ENCODE measurements around the gene EZR.

EZR gene

DNA sequence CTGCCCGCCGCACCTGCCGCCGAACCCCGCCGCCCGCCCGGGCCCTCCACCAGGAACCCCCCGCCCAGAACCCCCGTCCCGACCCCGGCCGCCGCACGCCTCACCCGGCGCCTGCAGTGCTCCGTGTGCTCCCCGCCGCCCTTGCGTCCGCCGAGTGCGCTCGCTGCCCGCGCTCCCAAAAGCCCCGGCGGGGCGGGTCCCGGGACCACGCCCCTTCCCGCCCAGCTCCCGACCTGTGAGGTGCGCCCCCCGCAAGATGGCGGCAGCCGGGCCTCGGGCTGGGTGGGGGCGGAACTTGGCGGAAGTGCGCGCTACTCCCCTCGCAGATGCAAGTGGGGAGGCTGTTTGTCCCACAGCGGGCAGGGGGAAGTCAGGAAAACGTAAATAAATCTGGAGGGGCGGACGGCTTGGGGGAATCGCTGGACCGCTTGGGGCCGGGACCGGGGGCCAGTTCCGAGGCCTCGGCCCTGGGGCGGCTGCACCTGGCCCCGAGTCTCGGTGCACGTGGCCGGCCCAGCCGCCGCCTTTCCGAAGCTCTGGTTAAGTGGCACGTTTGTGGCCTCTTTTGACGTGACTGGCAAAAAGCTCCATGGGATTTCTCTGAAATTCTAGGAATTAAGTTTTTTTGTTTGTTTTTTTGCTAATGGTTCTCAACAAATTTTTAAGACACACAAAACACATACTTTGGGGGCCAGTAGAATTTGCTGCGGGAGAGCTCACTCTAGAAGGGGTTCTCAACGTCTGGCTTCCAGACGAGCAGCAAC, at the start of gene EZR:
TSS of gene EZR (minus strand) at position 156 of the 764 bp plus-strand sequence. CDS start 1,275 bp downstream, outside the sequence.
- DNase-seq: peak; percentile 63

DNA sequence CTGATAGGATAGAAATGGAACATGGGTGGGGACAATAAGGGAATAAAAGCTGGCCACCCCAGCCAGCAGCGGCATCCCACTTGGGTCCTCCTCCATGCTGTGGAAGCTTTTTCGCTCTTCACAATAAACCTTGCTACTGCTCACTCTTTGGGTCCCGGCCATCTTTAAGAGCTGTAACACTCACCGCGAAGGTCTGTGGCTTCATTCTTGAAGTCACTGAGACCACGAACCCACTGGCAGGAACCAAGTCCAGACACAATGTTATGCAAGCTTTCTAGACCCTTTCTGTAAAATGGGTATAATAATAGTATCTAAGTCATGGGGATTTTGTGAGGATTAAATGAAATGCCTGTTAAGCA, 48.9 kb upstream of the EZR start:
- DNase-seq: no peak

DNA sequence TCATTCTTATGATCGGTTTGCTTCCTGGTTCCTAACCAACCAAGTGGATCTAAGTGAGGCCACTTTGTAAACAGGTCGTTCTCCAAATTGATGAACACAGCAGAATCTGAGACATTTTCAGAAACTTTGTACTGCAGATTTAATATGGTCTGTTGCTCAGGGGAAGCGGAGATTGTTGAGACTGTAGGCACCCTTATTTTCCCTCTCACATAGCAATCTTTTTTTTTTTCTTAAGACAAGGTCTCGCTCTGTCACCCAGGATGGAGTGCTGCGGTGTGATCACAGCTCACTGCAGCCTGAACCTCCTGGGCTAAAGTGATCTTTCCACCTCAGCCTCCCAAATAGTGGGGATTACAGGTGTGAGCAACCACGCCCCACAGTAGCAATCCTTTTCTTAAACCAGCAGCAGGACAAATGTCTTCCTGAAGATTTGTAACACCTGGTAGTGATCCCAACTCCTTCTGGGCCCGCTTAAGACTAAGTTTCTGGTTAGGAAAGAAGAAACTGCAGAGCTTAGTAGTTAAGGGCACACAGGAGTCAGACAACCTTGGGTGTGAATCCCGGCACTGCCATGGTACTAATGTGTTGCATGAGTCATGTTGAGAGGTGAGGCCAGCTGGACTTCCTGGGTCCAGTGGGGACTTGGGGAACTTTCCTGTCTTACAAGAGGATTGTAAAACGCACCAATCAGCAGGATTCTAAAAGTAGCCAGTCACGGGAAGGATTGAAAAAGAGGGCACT, 48.4 kb upstream of the EZR start:
- no peak for DNase-seq

DNA sequence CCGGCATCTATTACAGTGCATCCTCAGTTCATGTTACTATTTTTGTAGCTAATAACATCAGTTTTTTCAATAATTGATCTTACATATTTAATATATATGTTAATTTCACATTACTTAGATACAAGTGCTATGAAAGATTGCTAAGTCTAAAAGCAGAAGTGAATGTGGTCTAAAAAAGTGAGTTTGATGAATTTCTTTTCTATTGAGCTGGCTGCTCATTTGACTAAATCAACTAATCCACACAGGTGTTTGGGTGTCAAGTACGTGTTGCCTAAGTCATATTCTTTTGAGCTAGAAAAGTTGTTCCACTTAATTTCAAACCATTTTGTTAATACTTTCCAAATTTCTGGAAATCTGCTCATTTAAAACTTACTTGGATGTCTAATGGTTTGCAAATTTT, 46.6 kb upstream of the EZR start:
- no peak for DNase-seq

DNA sequence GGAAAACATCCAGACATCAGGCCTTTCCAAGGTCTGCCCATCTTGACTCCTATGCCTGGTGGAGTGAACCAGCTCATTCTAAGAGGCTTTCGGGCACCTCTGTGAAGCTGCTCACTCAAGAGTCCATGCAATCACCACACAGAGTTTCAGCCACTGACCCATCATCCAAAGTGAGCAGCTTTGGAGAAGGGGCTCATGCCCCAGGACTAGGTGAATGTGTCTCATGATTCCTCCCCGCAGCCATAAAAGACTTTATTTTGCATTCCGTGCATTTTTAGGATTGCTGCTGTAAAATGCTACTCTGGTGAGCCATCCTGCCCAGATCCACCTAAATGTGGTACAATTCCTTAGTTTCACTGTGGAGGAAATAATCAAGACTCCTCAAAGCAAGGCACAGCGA, 44.5 kb upstream of the EZR start:
- DNase-seq: no peak

DNA sequence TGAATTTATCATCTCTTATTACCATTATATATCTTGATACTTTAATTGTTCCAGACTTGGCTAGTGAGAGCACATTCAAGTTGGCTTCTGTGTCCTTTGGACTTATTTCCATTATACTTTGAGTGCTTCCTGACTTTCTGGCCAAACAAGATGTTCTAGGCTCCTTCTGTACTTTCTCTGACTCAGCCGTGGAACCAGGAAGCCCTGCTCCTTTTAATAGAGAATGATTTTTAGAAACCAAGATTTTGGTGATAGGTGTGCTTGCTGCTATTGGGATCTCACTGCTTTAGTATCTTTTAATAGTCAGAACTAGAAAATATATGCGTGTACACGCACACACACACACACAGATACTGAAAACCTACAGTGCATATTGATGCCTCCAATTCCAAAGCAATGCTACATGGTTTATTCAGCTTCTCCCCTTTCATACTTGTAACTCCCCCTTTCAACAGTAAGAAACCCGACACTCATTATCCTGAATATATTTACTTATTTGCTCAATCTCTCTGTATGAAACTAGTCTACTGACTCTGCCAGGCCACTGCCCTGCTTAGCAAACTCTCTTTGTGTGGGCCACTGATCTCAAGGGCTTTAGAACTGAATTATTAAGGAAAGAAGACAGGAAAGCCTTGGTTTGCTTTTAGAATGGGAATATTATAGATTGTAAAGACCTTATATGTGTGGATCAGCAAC, 42.7 kb upstream of the EZR start:
- peak; percentile 57 for DNase-seq

DNA sequence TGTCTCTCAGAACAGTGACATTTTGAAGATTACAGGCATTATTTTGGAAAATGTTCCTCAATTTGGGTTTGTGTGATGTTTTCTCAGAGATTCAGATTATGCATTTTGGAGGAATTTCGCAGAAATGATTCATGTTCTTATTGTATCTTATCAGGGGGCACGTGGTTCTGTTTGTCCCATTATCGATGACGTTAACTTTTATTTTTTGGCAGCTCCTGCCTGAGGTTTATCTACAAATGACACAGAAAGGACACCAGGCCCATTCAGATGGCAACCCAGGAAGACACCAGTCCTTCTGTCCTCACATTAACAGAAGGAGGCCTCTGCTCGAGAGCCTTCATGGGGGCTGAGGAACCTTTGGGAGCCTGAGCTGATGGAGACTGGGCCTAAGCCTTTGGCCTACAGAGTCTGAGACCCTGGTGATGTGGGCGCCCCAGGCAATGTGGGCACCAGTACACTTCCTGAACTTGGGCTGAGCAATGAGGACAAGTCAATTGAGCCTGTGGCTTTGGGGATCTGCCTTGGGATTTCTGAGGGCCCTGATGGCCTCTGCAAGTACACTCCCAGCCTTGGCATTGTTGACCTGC, 41.2 kb upstream of the EZR start:
- DNase-seq: no peak

DNA sequence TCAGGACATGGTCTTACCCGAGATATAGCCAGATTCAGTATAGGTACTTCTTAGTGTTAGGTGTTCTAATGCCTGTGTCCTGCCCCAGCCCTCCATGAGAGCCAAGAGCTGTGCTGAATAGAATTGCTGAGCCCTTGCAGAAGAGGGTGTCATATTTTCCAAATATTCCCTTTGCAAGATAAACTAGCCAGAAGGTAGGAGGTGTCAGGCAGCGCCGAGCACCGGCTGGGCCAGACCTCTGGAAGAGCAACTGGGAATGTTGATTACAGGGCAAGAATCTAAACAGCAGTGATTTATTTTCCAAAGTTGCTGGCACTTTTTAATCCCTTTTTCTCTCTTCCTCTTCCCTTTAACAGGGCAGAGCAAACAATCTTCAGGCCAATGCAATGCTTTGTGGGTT, 37.1 kb upstream of the EZR start:
- DNase-seq: no peak

DNA sequence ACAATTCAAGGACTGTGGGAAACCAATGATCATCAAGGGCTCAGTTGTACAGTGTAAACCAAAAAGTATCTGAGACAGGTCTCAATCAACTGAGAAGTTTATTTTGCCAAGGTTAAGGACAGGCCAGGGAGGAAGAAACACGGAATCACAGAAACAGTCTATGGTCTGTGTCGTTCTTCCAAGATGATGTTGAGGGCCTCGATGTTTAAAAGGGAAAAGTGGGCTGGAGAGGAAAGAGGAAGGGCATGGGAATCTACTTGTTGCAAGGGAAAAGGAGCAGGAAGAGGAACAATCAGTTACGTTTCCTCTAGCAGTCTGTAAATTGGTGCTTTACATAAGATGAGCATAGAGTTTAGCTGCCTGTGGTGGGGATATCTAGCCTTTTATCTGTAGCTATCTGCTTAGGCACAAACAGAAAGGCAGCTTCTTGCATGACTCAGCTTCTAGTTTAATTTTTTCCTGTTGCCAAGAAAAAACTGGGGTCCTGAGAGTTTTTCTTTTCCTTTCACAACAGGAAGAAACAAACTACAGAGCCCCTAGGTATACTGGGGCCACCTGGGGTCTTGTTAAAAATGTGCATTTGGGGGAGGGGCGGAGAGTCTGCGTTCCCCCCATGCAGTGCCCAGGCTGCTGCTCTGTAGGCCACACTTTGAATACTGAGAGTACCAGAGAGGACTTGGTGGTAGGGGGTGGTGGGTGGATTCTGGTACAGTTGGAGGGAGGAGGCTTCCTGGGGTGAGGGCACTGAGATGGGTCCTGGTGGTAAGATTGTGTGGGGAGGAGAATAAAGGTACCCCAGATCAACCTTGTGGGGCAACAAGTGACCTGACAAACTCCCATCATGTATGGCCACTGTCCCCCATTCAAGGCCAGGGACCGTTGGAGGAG, 35.3 kb upstream of the EZR start:
- DNase-seq: no peak

DNA sequence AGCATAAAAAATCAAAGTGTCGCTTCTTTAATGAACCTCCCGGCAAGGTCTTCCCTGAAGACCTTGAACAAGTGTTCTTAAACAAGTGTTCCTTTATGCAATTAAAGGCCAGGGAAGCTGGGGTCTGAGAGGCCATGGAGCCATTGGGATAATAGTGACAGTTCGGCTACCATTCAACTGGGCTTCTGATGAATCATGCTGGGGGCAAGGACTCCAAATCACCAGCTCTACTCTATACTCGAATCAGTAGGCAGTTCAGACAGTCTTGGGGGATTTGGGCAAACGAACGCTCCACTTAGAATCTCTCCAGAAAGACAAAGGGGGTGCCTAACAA, 34.7 kb upstream of the EZR start:
- DNase-seq: no peak

DNA sequence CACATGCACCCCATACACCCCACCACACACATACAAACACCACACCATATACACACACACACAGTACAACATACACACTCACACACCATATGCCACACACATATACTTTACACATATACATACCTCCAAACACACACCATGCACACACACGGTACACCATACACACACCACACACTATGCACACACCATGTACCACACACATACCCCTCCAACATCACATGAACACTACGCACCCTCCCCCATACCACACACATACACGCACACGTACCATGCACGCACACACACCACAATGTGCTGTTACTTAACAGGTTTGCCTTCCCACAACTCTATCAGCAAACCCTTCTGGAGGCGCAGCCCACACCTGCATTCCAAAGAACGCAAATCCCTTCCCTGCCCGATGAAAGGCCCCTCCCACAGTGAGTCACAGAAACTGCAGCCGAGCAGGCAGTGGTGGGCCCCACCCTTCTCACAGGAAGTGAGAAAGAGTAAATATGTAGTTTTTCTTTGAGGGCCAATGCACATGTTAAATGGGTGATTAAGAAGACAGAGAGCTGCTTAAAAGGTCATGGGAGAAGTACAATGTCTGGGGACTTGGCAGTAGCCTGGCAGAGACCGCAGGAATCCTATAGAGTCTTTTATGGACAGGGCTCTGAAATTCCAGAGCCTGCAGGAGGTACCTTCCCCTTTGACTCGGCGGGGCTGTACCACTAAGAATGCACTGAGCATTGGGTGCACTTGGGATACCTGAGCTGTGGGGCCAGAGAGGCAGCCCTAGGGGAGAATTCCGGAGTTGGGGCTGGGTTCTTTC, 34.1 kb upstream of the EZR start:
- no peak for DNase-seq

DNA sequence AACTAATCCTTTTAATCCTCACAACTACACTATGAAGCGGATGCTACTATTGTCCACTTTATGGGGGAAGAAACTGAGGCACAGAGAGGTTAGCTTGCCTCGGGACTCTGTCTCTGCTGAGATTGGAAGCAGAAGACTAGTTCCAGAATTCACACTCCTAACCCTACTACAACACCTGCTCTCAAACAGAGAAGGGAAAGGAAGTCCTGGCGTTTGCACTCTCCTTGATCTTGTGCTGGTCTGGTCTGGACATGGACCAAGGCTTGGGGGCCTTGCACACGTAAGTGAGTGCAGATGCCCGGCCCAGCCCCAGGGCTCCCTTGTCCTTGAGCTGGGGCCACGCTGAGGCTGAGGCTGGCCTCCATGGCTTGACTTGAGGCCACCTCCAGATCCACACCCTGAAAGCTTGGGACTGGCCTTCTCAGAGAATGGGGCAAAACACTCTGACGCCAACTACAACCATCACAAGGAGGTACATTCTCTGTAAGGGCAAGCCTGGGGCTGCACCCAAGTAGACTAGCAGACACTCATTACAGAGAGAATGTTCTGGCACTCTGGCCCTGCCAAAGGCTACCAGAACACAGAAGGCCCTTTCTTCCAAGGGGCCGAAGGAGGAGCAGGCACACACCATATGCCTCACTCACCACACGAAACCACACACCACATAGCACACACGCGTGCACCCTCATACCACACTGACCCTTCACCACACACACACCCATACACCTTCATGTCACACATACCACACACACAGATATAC, 33.3 kb upstream of the EZR start:
- no peak for DNase-seq

DNA sequence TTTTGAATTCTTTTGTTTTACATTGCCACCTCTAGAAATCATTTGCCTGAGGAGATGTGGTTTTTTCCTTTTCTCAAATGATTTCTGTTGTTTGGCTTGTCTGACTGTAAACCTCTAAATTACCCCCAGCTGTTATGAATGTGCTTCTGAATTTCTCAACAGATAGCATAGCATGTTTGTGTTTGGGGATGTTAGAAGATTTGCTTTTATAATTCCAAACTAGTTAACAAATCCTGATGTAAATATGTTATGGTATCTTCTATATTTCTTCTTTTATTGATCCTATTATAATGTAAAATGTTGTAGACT, 31.6 kb upstream of the EZR start:
- no peak for DNase-seq

DNA sequence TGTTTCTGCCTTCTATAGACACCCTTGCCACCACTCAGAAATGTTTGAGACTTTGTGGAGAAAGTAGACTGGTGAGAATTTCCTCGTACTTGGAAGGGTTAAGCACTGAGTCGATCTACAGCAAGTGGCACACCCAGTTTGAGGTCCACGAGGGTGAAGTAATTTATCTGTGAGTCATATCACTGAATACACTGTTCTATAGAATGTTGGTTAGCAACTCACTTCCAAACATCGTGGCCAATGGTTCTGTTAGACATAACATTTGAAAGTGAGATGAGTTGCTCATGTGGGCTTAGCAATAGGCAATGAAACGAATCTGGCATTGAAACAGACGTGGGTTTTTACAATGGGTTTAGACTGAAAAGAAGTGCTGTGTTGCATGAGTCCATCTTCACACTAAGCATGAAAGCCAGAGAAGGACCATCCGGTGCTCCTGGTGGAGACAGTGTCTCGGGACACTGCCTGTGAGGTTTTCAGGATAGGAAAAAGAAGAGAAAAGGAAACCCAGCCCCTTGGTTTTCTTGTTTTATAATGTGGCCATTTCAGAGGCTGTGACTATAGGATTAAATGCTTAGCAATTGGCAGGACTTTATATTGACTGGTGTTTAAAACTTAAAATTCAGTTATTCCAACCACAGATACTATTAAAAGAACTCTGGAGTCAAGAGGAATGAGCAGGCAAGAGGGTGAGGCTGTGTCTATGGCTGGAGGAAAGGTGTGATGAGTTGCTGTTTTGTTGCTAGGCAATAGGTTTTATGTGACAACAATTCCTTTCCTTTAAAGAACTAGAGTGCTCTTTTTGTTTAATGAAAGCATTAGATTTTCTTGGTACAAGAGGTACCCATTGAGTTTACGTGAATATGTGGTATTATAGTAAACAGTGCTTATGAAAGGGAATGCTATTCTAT, 31.0 kb upstream of the EZR start:
- DNase-seq: peak; percentile 85

DNA sequence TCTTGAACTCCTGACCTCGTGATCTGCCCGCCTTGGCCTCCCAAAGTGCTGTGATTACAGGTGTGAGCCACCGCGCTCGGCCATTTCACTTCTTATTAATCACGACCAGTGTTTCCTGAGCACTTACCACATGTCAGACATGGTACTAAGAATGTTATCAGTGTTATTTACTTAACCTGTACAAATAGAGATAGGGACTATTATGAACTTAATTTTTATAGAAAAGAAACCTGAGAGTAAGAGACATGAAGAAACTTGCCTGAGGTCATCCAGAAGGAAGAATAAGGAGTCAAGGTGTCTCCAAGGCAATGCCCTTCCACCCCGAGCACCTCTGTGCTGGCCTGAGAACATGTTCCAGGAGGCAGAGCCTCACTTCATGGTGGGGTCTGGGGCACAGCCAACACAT, 29.3 kb upstream of the EZR start:
- DNase-seq: no peak

DNA sequence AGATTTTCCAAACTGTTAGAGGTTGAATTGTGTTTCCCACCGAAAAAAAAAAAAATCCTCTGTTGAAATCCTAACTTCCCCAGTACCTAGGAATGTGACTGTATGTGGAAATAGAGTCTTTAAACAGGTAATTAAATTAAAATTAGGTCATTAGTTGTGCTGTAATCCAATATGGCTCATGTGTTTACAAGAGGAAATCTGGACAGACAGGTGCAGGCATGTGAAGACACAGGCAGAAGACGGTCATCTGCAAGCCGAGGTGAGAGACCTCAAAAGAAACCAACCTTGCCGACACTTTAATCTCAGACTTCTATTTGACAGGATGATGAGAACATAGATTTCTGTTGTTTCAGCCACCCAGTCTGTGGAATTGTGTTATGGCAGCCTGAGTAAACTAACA, 28.6 kb upstream of the EZR start:
- DNase-seq: no peak

DNA sequence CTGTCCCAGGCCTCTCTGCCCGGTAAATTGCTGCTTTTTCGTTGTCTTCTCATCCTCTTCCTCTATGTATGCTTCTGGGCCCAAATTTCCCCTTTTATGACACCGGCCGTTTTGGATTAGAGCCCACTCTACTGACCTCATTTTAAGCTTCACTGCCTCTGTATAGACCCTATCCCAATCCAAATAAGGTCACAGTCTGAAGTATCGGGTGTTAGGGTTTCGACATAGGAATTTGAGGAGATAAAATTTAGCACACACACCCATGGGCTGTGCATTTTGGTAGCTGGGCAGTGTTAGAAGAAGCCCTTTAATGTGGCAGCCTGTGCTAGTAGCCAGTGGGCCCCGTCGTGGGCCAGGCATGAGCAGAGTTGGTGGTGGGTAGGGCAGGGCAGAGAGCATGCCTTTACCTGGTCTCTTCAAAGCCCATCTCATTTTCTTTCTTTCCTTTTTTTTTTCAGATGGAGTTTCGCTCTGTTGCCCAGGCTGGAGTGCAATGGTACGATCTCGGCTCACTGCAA, 27.9 kb upstream of the EZR start:
- DNase-seq: no peak

DNA sequence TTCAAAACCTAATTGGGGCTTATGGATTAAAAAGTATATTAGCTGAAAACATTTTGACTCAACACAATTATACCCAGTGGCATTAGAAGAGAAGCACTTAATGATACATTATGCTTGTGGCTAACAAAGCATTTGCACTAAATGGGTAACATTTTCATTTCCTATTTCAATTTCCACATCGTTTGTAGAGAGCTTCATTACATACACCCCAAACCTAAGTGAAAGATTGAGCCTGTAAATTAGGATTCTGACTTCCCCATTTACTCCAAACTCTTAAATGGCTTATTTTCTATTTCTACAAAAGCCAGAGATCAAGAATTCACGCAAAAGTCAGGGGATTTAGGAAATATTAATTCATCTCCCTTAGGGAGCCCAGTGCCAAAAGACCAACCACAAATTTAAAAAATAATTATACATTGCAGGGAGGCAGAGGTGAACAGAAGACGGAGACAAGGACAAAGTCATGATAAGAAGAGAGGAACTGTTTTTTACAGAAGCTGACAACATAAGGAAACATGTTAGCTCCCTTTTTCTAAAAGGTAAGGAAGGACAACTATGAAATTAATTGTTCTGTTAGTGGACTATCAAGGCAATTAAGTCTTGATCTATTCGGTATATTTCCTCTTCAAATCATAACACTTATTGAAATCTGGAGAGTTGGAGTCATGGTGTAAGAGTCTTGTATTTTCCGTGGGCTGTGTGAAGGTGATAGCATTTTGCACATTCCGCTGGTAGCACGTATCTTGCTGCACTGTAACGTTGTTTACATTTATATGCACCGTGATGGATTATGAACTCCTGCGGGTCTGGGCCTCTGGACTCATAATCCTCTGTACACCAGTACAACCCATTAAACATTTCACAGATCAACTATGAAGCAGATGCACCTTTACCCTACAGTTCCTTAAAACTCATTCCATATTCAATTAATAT, 24.8 kb upstream of the EZR start:
- no peak for DNase-seq

DNA sequence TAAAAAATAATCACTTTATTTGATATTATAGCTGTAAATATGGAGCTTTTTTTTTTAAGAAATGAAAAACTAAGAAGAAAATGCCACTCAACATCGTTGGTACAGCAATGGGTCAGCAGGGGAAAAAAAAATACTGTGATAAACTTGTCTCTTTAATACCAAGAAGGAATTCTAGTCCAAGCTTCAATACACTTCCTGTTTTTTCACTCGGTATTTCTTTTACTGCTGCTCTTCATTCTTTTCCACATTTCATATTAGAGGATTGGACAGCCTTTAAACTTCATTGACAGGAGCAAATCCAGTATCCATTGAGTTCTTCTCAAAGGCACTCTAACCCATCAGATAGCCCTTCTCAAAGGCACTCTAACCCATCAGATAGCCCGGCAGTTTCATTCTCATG, 22.2 kb upstream of the EZR start:
- no peak for DNase-seq

All from NCI-H748 treated with DMSO at 0.1 percent for 48 hours (cell line).